Kidney glomerular epithelial cell (primary cell): ENCODE data around the gene BAK1.
A peak's percentile ranks its signal among the peaks of the same experiment; 100 is the strongest.
"Not testable (repeated sequence)": the region's sequence is repeated elsewhere in the genome, so short reads cannot be mapped to it uniquely, and the experiment has no call there.

ENCODE experiments used
- DNase-seq: peaks from one replicate; lab custom pipeline; 2025; lab: John Stamatoyannopoulos, UW

The BAK1 gene

GRCh38 chr6:33586108-33586640 lies 6.1 kb upstream of the BAK1 start:
- DNase-seq = no peak

GRCh38 chr6:33585403-33586107 lies 5.5 kb upstream of the BAK1 start:
- peak; percentile 20 for DNase-seq

- DNase-seq = no peak
Observed at GRCh38 chr6:33584700-33585402, 4.8 kb upstream of the BAK1 start.

GRCh38 chr6:33583591-33584155 lies 3.6 kb upstream of the BAK1 start:
- DNase-seq = no peak

GRCh38 chr6:33581186-33581585 lies 1.1 kb upstream of the BAK1 start:
- DNase-seq = no peak

GRCh38 chr6:33578588-33579011 lies 1.5 kb downstream of the BAK1 start:
- no peak for DNase-seq

- DNase-seq = no peak
Observed at GRCh38 chr6:33578164-33578563, 1.9 kb downstream of the BAK1 start.

- no peak for DNase-seq
Observed at GRCh38 chr6:33577718-33578117, 2.4 kb downstream of the BAK1 start.

GRCh38 chr6:33577106-33577535 lies 3.0 kb downstream of the BAK1 start:
- no peak for DNase-seq

- no peak for DNase-seq
Observed at GRCh38 chr6:33576668-33577067, 3.4 kb downstream of the BAK1 start.

GRCh38 chr6:33575211-33575610 lies 4.9 kb downstream of the BAK1 start:
- no peak for DNase-seq

- DNase-seq = no peak
Observed at GRCh38 chr6:33571637-33572316, 8.3 kb downstream of the BAK1 start.

- DNase-seq = no peak
Observed at GRCh38 chr6:33570806-33571636, 9.1 kb downstream of the BAK1 start.

- DNase-seq = no peak
Observed at GRCh38 chr6:33568826-33569570, 11.1 kb downstream of the BAK1 start.

GRCh38 chr6:33567836-33568235 lies 12.2 kb downstream of the BAK1 start:
- DNase-seq = no peak

- DNase-seq = peak; percentile 67
Observed at GRCh38 chr6:33566182-33567084, 13.6 kb downstream of the BAK1 start.

- no peak for DNase-seq
Observed at GRCh38 chr6:33558801-33559200, 21.3 kb downstream of the BAK1 start.

- DNase-seq = no peak
Observed at GRCh38 chr6:33557376-33557775, 22.7 kb downstream of the BAK1 start.

GRCh38 chr6:33552883-33553282 lies 27.2 kb downstream of the BAK1 start:
- not testable (repeated sequence) for DNase-seq

- DNase-seq = no peak
Observed at GRCh38 chr6:33552252-33552651, 27.8 kb downstream of the BAK1 start.
